ENCODE data around the gene SLC25A17.
"Not testable (repeated sequence)": the region's sequence is repeated elsewhere in the genome, so short reads cannot be mapped to it uniquely, and the experiment has no call there.

Gene SLC25A17

GRCh38 chr22:40818192-40818746 is 877 bp downstream of the SLC25A17 start:
- DNase-seq, result no peak

- DNase-seq, result no peak
These were observed 1.4 kb downstream of the SLC25A17 start for GRCh38 chr22:40817737-40818136.

GRCh38 chr22:40813912-40814315 is 5.2 kb downstream of the SLC25A17 start:
- DNase-seq, result no peak

- DNase-seq, result no peak
These were observed 10.9 kb downstream of the SLC25A17 start for GRCh38 chr22:40808018-40808841.

GRCh38 chr22:40806711-40807110 is 12.4 kb downstream of the SLC25A17 start:
- DNase-seq, result no peak

GRCh38 chr22:40805699-40806203 is 13.4 kb downstream of the SLC25A17 start:
- no peak for DNase-seq

- DNase-seq, result no peak
These were observed 13.9 kb downstream of the SLC25A17 start for GRCh38 chr22:40805239-40805638.

- no peak for DNase-seq
These were observed 15.8 kb downstream of the SLC25A17 start for GRCh38 chr22:40803321-40803720.

- DNase-seq, result no peak
These were observed 20.1 kb downstream of the SLC25A17 start for GRCh38 chr22:40799008-40799407.

GRCh38 chr22:40797427-40797826 is 21.7 kb downstream of the SLC25A17 start:
- DNase-seq, result no peak

- no peak for DNase-seq
These were observed 26.7 kb downstream of the SLC25A17 start for GRCh38 chr22:40792451-40792850.

GRCh38 chr22:40791241-40791640 is 27.9 kb downstream of the SLC25A17 start:
- no peak for DNase-seq

- no peak for DNase-seq
These were observed 30.0 kb downstream of the SLC25A17 start for GRCh38 chr22:40789131-40789530.

- peak; percentile 8 for DNase-seq
These were observed 36.6 kb downstream of the SLC25A17 start for GRCh38 chr22:40782521-40782920.

GRCh38 chr22:40781749-40782148 is 37.4 kb downstream of the SLC25A17 start:
- not testable (repeated sequence) for DNase-seq

- no peak for DNase-seq
These were observed 49.4 kb downstream of the SLC25A17 start for GRCh38 chr22:40769761-40770160.

- DNase-seq, result no peak
These were observed 50.9 kb downstream of the SLC25A17 start for GRCh38 chr22:40768206-40768605.

- DNase-seq, result no peak
These were observed 52.2 kb downstream of the SLC25A17 start for GRCh38 chr22:40766956-40767355.

GRCh38 chr22:40764763-40765441 is 54.2 kb downstream of the SLC25A17 start:
- DNase-seq, result no peak

- DNase-seq, result no peak
These were observed 59.8 kb downstream of the SLC25A17 start for GRCh38 chr22:40759294-40759840.

GRCh38 chr22:40758851-40759250 is 60.3 kb downstream of the SLC25A17 start:
- not testable (repeated sequence) for DNase-seq

GRCh38 chr22:40758390-40758789 is 60.8 kb downstream of the SLC25A17 start:
- no peak for DNase-seq

- DNase-seq, result no peak
These were observed 62.1 kb downstream of the SLC25A17 start for GRCh38 chr22:40757071-40757470.

Data from eye (tissue), 1 donor.